NT2/D1 (cell line): ENCODE measurements around the gene PPP1R12B.
A peak's percentile ranks its signal among the peaks of the same experiment; 100 is the strongest.
"Not testable (repeated sequence)": the region's sequence is repeated elsewhere in the genome, so short reads cannot be mapped to it uniquely, and the experiment has no call there.

Experiments used
- DNase-seq: peaks from one replicate; pipeline ENCODE4 v3.0.0-alpha.2; 2011; ENCODE audit warnings: low read depth, low spot score
- H3K27me3 ChIP-seq: 2 replicates; pipeline ENCODE4 v1.6.0; 2011; ENCODE audit warnings: mild to moderate bottlenecking; ENCODE audit not compliant: insufficient read length, insufficient read depth
- H3K36me3 ChIP-seq: 2 replicates; pipeline ENCODE4 v1.6.1; 2011; ENCODE audit warnings: mild to moderate bottlenecking, low read length, mixed read lengths; ENCODE audit not compliant: insufficient read depth, insufficient read length
- H3K4me1 ChIP-seq: 2 replicates; pipeline ENCODE4 v1.5.1; 2011; ENCODE audit not compliant: insufficient read depth, insufficient read length
- H3K4me3 ChIP-seq: 2 replicates; pipeline ENCODE4 v1.5.1; 2011; ENCODE audit warnings: low read depth; ENCODE audit not compliant: insufficient read length
- H3K9ac ChIP-seq: 2 replicates; pipeline ENCODE4 v1.6.0; 2011; ENCODE audit warnings: low read depth; ENCODE audit not compliant: insufficient read length
- H3K9me3 ChIP-seq: 2 replicates; pipeline ENCODE4 v1.5.1; 2011; ENCODE audit warnings: mild to moderate bottlenecking, low read length; ENCODE audit not compliant: insufficient read depth
- SUZ12 ChIP-seq: IDR thresholded peaks from 2 replicates; pipeline ENCODE4 v1.6.1; 2011; ENCODE audit not compliant: insufficient read length, insufficient read depth; ENCODE audit errors: extremely low read depth
- YY1 ChIP-seq: IDR thresholded peaks from 2 replicates; pipeline ENCODE4 v1.6.1; 2011; ENCODE audit not compliant: insufficient read length, insufficient read depth
- ZNF274 ChIP-seq: IDR thresholded peaks from 2 replicates; pipeline ENCODE4 v1.6.1; 2011; ENCODE audit warnings: mild to moderate bottlenecking, low read depth, low read length

PPP1R12B gene

GRCh38 chr1:202520129-202520856 lies 171.8 kb downstream of the PPP1R12B start:
- not testable (repeated sequence) for DNase-seq, H3K4me3 ChIP-seq, H3K9ac ChIP-seq

DNA sequence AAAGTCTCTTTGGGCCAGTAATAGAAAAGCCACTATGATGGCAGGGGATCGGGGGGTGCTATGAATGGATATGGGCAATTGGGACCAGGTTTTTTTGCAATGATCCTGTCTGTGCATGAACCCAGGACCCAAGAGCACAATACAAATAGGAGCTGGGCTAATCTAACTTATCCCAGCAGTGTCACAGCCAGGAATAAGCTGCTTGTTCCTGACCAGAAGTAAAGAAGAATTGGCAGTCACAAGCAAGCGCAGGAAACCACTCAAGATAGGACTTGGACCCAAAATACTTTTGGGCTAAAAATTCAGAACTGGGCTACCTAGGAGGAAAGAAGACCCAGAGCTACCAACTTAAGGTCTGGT lies 172.3 kb downstream of the PPP1R12B start:
- not testable (repeated sequence) for DNase-seq, H3K36me3 ChIP-seq, H3K9me3 ChIP-seq, H3K4me3 ChIP-seq, H3K4me1 ChIP-seq, H3K27me3 ChIP-seq, H3K9ac ChIP-seq

More at GRCh38 chr1:202520129-202520856, 171.8 kb downstream of the PPP1R12B start:
- H3K36me3 ChIP-seq, H3K9me3 ChIP-seq, H3K4me1 ChIP-seq, H3K27me3 ChIP-seq: not testable (repeated sequence)

- not testable (repeated sequence) for H3K27me3 ChIP-seq, H3K9ac ChIP-seq, H3K4me1 ChIP-seq, H3K36me3 ChIP-seq, H3K4me3 ChIP-seq, H3K9me3 ChIP-seq, DNase-seq
These were observed 173.0 kb downstream of the PPP1R12B start for GRCh38 chr1:202521484-202521883.

GRCh38 chr1:202521886-202522285 lies 173.4 kb downstream of the PPP1R12B start:
- Histone ChIP-seq H3K9ac (no peak overlapping the region), H3K27me3 (no peaks in the 10 kb centered on the region), H3K4me1 (no peaks in the 10 kb centered on the region), H3K4me3 (no peak overlapping the region), H3K36me3 (no peaks in the 10 kb centered on the region), H3K9me3 (no peaks in the 10 kb centered on the region)
- no peak for DNase-seq
- TF ChIP-seq ZNF274, result no peak
- TF ChIP-seq SUZ12, result no peak
- TF ChIP-seq YY1, result no peak

DNA sequence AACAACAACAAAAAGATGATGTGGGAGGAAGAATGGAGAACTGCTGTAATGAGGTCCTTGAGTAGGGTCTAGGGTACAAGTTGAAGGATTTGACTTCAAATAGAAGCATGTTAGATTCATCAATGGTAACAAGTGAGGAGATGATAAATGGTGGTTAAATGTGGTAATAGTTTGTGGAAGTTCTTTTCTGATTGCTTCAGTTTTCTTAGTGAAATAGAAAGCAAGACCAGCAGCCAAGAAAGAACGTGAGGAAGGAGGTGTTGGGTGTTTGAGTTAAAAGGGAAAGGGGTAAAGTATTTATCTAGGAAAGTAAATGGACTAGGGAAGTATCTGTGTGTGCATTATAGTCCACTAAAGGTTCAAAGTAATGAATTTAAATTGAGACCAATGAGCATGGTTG lies 177.6 kb downstream of the PPP1R12B start:
- H3K9me3 ChIP-seq, DNase-seq: not testable (repeated sequence)

DNA sequence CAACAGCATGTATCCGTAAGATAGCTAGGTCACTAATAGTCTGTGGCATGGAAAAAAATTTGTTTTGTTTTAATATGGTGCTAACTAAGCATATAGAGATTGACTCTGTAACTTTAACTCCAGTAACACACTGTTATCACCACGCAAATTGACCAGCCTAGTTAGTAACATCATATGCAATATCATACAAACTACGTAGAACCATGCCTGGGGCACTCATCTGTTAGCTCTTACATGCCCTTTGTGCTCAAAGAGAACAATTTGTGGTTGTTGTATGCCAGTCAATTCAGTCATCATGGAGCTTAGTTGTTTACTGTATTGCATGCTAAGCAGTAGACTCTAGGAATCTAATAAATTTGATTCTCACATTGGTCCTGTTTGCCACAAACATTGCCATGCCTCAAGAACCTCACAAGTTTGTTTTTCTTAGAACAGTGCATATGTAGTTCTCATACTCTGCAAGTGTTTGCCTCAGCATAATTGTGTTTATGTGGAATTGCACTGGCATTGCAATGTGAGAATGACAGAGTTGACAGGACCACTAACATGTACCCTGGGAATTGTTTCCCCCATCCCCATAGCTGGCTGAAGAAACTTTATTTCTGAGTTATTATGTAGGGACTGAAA lies 179.7 kb downstream of the PPP1R12B start:
- H3K27me3 ChIP-seq, H3K9ac ChIP-seq, H3K36me3 ChIP-seq, DNase-seq, H3K4me3 ChIP-seq, H3K4me1 ChIP-seq, H3K9me3 ChIP-seq: not testable (repeated sequence)

More for the DNA sequence above, 177.6 kb downstream of the PPP1R12B start:
- not testable (repeated sequence) for H3K4me3 ChIP-seq, H3K9ac ChIP-seq, H3K27me3 ChIP-seq, H3K4me1 ChIP-seq, H3K36me3 ChIP-seq

GRCh38 chr1:202530686-202531085 lies 182.2 kb downstream of the PPP1R12B start:
- not testable (repeated sequence) for H3K9ac ChIP-seq, H3K9me3 ChIP-seq, H3K27me3 ChIP-seq, H3K4me3 ChIP-seq, DNase-seq, H3K36me3 ChIP-seq, H3K4me1 ChIP-seq

DNA sequence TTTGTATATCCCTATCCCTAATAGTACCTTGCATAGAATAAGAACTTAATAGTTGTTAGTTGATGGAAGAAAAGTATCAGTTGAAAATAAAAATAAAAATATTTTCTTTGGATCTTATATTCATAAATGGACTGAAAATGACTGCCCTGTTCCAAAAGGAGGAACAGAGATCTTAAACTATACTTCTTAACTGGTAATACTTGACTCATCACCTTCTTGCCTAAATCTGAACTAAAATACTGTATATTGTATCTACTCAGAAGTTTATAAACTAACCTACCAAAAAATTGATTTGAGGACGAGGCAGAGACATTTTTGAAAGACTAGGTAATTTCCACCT lies 182.9 kb downstream of the PPP1R12B start:
- H3K36me3 ChIP-seq, result no peaks in the 10 kb centered on the region
- no peak overlapping the region for H3K4me3 ChIP-seq
- no peak for DNase-seq
- no peak for TF ChIP-seq SUZ12
- no peak for TF ChIP-seq YY1
- no peak for TF ChIP-seq ZNF274
- H3K9me3 ChIP-seq, result no peaks in the 10 kb centered on the region
- no peak overlapping the region for H3K9ac ChIP-seq
- H3K4me1 ChIP-seq, result no peaks in the 10 kb centered on the region
- H3K27me3 ChIP-seq, result no peaks in the 10 kb centered on the region

DNA sequence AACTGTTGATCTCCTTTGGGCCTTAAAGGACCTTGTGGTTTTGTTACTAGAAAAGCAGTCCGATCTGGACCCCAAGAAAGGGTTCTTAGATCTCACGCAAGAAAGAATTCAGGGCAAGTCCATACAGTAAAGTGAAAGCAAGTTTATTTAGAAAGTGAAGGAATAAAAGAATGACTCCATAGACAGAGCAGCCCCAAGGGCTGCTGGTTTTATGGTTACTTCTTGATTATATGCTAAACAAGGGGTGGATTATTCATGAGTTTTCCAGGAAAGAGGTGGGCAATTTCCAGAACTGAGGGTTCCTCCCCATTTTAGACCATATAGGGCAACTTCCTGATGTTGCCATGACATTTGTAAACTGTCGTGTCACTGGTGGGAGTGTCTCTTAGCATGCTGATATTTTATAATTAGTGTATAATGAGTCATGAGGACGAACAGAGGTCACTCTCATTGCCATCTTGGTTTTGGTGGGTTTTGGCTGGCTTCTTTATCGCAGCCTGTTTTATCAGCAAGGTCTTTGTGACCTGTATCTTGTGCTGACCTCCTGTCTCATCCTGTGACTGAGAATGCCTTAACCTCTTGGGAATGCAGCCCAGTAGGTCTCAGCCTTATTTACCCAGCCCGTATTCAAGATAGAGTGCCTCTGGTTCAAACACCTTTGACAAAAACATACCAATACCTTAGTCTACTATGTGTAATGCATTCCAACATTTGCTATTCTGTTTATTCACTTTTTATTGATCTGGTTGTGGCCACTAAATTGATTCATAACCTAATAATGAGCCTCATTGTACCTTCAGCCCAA lies 183.5 kb downstream of the PPP1R12B start:
- not testable (repeated sequence) for H3K9me3 ChIP-seq, DNase-seq, H3K4me1 ChIP-seq, H3K27me3 ChIP-seq, H3K4me3 ChIP-seq, H3K9ac ChIP-seq, H3K36me3 ChIP-seq

- H3K4me3 ChIP-seq, H3K9ac ChIP-seq, H3K27me3 ChIP-seq, H3K36me3 ChIP-seq, H3K9me3 ChIP-seq, H3K4me1 ChIP-seq: not testable (repeated sequence)
- peak; percentile 23 for DNase-seq
These were observed 190.7 kb downstream of the PPP1R12B start for GRCh38 chr1:202539166-202539574.

GRCh38 chr1:202539583-202539982 lies 191.1 kb downstream of the PPP1R12B start:
- not testable (repeated sequence) for H3K4me1 ChIP-seq, H3K9ac ChIP-seq, H3K36me3 ChIP-seq, H3K9me3 ChIP-seq, DNase-seq, H3K4me3 ChIP-seq, H3K27me3 ChIP-seq
